ENCODE data around the gene DNAJC4. TPM values are rescaled to one million over a fixed set of nuclear protein-coding genes. Genes with fewer than 3 reads are reported as not detected.

Gene DNAJC4
- total RNA-seq, 1 experiment from 2014 or later: 26.0 TPM

- peak overlapping the region; percentile 86; the same call in 1 of the 2 replicates for H3K27ac Mint-ChIP-seq
- H3K9me3 Mint-ChIP-seq: no peaks in the 10 kb centered on the region
- H3K27me3 Mint-ChIP-seq (ENCODE audit: low read depth): no peaks in the 10 kb centered on the region
- POLR2A ChIA-PET: interaction anchor here (0.5 to 1.5 kb wide), 12 partner anchors 8 to 89 kb away, joined by 3 to 9 read pairs (median 4); partner anchors contain the start of genes PLCB3, PRDX5, STIP1 and TRMT112
- H3K36me3 Mint-ChIP-seq: peaks cover 12% of the 10 kb centered on the region
- ATAC-seq (peak; percentile 11), DNase-seq (ENCODE audit: low spot score) (peak; percentile 100)
- TF ChIP-seq RELA (CRISPR knock-in tag; IDR thresholded peaks at IDR 0.05; ENCODE audit: borderline replicate concordance): 0 out of 2 replicates have a peak, but pooled peaks have one; percentile 29
- peak; percentile 60; the same call in 1 of the 2 replicates for TF ChIP-seq ZNF423 (CRISPR knock-in tag; IDR thresholded peaks at IDR 0.05)
- peak; percentile 58; the same call in 1 of the 2 replicates for TF ChIP-seq ZMAT4 (CRISPR knock-in tag; IDR thresholded peaks at IDR 0.05)
- no peak; the same call in 1 of the 2 replicates for TF ChIP-seq SP1 (CRISPR knock-in tag; conservative IDR thresholded peaks at IDR 0.05)
- TF ChIP-seq ZNF232 (CRISPR knock-in tag; IDR thresholded peaks at IDR 0.05): no peak
- TF ChIP-seq ZNF281 (CRISPR knock-in tag; IDR thresholded peaks at IDR 0.05): 0 out of 2 replicates have a peak, but pooled peaks have one; percentile 31
- peak; percentile 33; the same call in 1 of the 2 replicates for TF ChIP-seq E2F5 (CRISPR knock-in tag; IDR thresholded peaks at IDR 0.05)
- TF ChIP-seq EMX1 (CRISPR knock-in tag; IDR thresholded peaks at IDR 0.05): 0 out of 2 replicates have a peak, but pooled peaks have one; percentile 22
- TF ChIP-seq ZBTB43 (CRISPR knock-in tag; IDR thresholded peaks at IDR 0.05): 0 out of 2 replicates have a peak, but pooled peaks have one; percentile 10
- 0 out of 2 replicates have a peak, but pooled peaks have one; percentile 57 for TF ChIP-seq ESRRA (CRISPR knock-in tag; IDR thresholded peaks at IDR 0.05; ENCODE audit: borderline replicate concordance)
- peak; percentile 68; the same call in 1 of the 2 replicates for TF ChIP-seq KAT7 (CRISPR knock-in tag; IDR thresholded peaks at IDR 0.05; ENCODE audit: borderline replicate concordance)
- 0 out of 2 replicates have a peak, but pooled peaks have one; percentile 20 for TF ChIP-seq CREM (CRISPR knock-in tag; IDR thresholded peaks at IDR 0.05)
- no peak; the same call in 1 of the 2 replicates for TF ChIP-seq ZNF263 (CRISPR knock-in tag; IDR thresholded peaks at IDR 0.05; ENCODE audit: low read depth)
- H3K4me3 Mint-ChIP-seq: peak overlapping the region; percentile 88
- CTCF ChIA-PET: interaction anchor here (0.6 to 3.8 kb wide), 16 partner anchors 9 to 322 kb away, joined by 3 to 50 read pairs (median 5); partner anchors contain the start of genes ESRRA, NUDT22, PLCB3 and PRDX5
- peaks cover 30% of the 10 kb centered on the region for H3K4me1 Mint-ChIP-seq
Measured at GRCh38 chr11:64241491-64242374, 11.4 kb downstream of the DNAJC4 start.

- DNase-seq (ENCODE audit: low spot score) (no peak), ATAC-seq (no peak)
- Mint-ChIP-seq H3K4me3 (peak overlapping the region; percentile 88), H3K9me3 (no peaks in the 10 kb centered on the region), H3K27ac (peak overlapping the region; percentile 83), H3K4me1 (peaks cover 36% of the 10 kb centered on the region), H3K36me3 (peaks cover 9% of the 10 kb centered on the region), H3K27me3 (ENCODE audit: low read depth) (no peaks in the 10 kb centered on the region)
- ChIA-PET POLR2A (interaction anchor here (0.6 to 1.8 kb wide), 6 partner anchors 15 to 1483 kb away, joined by 3 to 6 read pairs (median 4); partner anchors contain the start of gene STIP1), CTCF (interaction anchor here (1.1 to 3.8 kb wide), 6 partner anchors 8 to 112 kb away, joined by 4 to 50 read pairs (median 10); partner anchors contain the start of gene PLCB3)
- TF ChIP-seq JUN (CRISPR knock-in tag; IDR thresholded peaks at IDR 0.05) (no peak), FOXP1 (CRISPR knock-in tag; IDR thresholded peaks at IDR 0.05; ENCODE audit: borderline replicate concordance) (no peak), ZNF671 (CRISPR knock-in tag; IDR thresholded peaks at IDR 0.05) (no peak), GABPB1 (CRISPR knock-in tag; IDR thresholded peaks at IDR 0.05) (no peak), ERG (CRISPR knock-in tag; IDR thresholded peaks at IDR 0.05) (no peak), NR1H2 (CRISPR knock-in tag; IDR thresholded peaks at IDR 0.05) (0 out of 2 replicates have a peak, but pooled peaks have one; percentile 20), NR3C1 (CRISPR knock-in tag; conservative IDR thresholded peaks at IDR 0.05; ENCODE audit: low read depth) (no peak), OVOL2 (CRISPR knock-in tag; IDR thresholded peaks at IDR 0.05; ENCODE audit: borderline replicate concordance) (no peak), ZMAT4 (CRISPR knock-in tag; IDR thresholded peaks at IDR 0.05) (no peak), PRRX2 (CRISPR knock-in tag; IDR thresholded peaks at IDR 0.05) (no peak; the same call in 1 of the 2 replicates), HMGXB4 (CRISPR knock-in tag; IDR thresholded peaks at IDR 0.05) (no peak)
Measured at GRCh38 chr11:64243236-64243854, 13.0 kb downstream of the DNAJC4 start.

All from WTC11 (cell line).